Bronchial epithelial cell (primary cell): ENCODE measurements around the gene KLK12. TPM values are rescaled to one million over a fixed set of nuclear protein-coding genes. Genes with fewer than 3 reads are reported as not detected.

Experiments used
- DNase-seq: peaks from one replicate; pipeline ENCODE4 v3.0.0-alpha.2; 2010; ENCODE audit warnings: low read depth
- FAIRE-seq: peaks from 2 replicates; lab custom pipeline; 2011; peaks lifted over from hg19 to GRCh38; lab: Jason Lieb, UNC
- H3K27me3 ChIP-seq: 2 replicates; pipeline ENCODE4 v1.5.1; 2011; ENCODE audit warnings: low read length; ENCODE audit not compliant: control insufficient read depth, insufficient read depth
- H3K36me3 ChIP-seq: 2 replicates; pipeline ENCODE4 v1.5.1; 2011; ENCODE audit warnings: low read length; ENCODE audit not compliant: control insufficient read depth, insufficient read depth
- H3K4me3 ChIP-seq: 2 replicates; pipeline ENCODE4 v1.5.1; 2011; ENCODE audit warnings: mild to moderate bottlenecking, low read depth, low read length, control low read depth
- total RNA-seq: library from RNA; depleted of rRNA; stranded (reverse); fragments of >200 nt; gene quantifications from 2 replicates; pipeline ENCODE4 v1.2.1, GENCODE V29; 2014
- TF ChIP-seq, protein P1 (sequence below): IDR thresholded peaks from 2 replicates; pipeline ENCODE4 v1.5.1; 2011; ENCODE audit warnings: mild to moderate bottlenecking, moderate library complexity, low read length, control low read depth, inconsistent platforms; ENCODE audit not compliant: insufficient read depth, severe bottlenecking

KLK12 gene
- total RNA-seq, 1 donor from 2014 or later: not detected

DNA sequence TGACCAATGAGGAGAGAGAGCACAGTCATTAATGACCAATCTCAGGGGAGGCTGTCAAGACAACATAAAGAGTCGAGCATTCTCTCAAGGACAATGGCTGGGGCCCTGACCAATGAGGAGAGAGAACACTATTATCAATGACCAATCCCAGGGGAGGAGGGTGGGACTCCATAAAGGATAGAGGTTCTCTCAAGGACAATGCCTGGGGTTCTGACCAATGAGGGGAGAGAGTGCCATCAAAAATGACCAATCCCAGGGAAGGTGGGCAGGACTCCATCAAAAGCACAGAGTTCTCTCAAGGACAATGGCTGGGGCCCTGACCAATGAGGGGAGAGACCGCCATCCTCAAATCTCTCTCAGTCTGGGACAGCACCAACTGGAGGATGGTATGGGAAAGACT, 5.1 kb downstream of the KLK12 start:
- DNase-seq: no peak
- Histone ChIP-seq H3K36me3 (no peaks in the 10 kb centered on the region), H3K27me3 (peaks cover 4% of the 10 kb centered on the region), H3K4me3 (no peak overlapping the region)
- TF ChIP-seq, protein P1, sequence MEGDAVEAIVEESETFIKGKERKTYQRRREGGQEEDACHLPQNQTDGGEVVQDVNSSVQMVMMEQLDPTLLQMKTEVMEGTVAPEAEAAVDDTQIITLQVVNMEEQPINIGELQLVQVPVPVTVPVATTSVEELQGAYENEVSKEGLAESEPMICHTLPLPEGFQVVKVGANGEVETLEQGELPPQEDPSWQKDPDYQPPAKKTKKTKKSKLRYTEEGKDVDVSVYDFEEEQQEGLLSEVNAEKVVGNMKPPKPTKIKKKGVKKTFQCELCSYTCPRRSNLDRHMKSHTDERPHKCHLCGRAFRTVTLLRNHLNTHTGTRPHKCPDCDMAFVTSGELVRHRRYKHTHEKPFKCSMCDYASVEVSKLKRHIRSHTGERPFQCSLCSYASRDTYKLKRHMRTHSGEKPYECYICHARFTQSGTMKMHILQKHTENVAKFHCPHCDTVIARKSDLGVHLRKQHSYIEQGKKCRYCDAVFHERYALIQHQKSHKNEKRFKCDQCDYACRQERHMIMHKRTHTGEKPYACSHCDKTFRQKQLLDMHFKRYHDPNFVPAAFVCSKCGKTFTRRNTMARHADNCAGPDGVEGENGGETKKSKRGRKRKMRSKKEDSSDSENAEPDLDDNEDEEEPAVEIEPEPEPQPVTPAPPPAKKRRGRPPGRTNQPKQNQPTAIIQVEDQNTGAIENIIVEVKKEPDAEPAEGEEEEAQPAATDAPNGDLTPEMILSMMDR: no peak
- FAIRE-seq: no peak

DNA sequence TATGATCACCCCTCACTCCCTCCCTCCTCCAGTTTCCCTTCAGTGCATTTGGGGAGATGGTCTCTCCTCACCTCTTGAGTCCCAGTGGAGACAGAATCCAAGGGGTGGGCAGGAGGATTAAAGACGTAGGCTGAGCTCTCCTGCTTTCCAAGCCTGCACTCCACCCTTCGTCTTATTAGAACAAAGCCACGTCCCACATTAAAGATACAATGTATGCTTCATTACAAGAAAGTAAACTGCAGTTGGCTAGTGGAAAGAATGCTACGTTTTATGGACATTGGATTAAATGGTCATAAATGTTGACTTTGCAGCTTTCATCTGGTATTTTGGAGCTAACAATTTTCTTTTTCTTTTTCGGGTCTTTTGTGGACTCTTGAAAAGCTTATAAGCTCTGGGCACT, 6.9 kb downstream of the KLK12 start:
- TF ChIP-seq, protein P1: no peak

DNA sequence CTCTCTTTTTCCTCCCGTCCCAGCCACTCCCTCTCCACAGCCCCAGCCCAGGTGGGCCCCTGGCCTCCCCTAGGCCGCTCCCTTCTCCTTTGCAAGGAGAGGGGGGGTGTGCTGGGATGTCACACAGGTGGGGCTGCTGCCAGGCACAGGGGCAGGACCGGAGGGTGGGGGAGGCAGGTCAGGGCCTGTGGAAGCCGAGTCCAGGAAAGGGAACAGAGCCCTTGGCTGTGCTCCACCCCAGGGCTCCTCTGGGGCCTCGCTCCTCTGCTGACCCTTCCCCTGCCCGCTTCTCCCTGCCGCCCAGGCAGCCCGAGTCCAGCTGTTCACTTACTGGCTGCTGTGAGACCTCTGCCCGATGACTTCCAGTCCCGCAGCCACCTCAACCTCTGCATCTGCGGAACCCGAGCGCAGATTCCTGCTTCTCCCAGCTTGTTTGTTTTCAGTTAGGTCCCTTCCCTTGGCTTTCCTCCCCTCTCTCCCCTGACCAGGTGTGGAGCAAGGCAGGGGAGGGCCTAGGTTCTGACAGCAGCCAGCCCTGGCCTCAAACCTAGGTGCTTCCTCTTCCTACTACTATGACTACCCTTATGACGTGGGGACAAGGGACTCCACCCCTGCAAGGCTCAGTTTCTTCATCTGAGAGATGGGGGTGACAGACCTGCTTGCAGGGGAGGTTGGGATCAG, 7.5 kb downstream of the KLK12 start:
- TF ChIP-seq, protein P1: no peak
- FAIRE-seq: no peak
- Histone ChIP-seq H3K27me3 (peaks cover 2% of the 10 kb centered on the region), H3K4me3 (peak overlapping the region; percentile 25), H3K36me3 (no peaks in the 10 kb centered on the region)
- DNase-seq: no peak

More for the DNA sequence above, 6.9 kb downstream of the KLK12 start:
- no peaks in the 10 kb centered on the region for H3K36me3 ChIP-seq
- no peak for DNase-seq
- peaks cover 2% of the 10 kb centered on the region for H3K27me3 ChIP-seq
- FAIRE-seq: peak; percentile 40
- H3K4me3 ChIP-seq: no peak overlapping the region

DNA sequence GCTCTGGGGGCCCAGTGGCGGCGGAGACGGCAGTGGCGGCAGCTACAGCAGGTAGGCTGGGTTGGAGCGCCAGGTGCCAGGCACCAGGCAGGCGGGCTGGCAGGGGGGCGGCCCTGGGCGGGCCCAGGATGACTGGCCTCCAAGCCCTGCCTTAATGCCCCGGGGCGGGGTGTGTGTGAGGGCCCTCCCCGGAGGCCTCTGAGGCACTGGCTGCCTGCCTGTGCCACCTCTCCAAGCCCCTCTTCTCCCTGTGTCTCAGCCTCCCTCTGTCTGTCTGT, 8.3 kb downstream of the KLK12 start, which contains the start of gene KLK11:
KLK11 (minus strand) TSS at position 63 of the 278 bp plus-strand sequence. CDS start 985 bp downstream, outside the sequence.
- no peaks in the 10 kb centered on the region for H3K36me3 ChIP-seq
- no peak for DNase-seq
- no peak for FAIRE-seq
- TF ChIP-seq, protein P1: no peak
- peaks cover 2% of the 10 kb centered on the region for H3K27me3 ChIP-seq
- H3K4me3 ChIP-seq: peak within 1 kb of the TSS; percentile 27

DNA sequence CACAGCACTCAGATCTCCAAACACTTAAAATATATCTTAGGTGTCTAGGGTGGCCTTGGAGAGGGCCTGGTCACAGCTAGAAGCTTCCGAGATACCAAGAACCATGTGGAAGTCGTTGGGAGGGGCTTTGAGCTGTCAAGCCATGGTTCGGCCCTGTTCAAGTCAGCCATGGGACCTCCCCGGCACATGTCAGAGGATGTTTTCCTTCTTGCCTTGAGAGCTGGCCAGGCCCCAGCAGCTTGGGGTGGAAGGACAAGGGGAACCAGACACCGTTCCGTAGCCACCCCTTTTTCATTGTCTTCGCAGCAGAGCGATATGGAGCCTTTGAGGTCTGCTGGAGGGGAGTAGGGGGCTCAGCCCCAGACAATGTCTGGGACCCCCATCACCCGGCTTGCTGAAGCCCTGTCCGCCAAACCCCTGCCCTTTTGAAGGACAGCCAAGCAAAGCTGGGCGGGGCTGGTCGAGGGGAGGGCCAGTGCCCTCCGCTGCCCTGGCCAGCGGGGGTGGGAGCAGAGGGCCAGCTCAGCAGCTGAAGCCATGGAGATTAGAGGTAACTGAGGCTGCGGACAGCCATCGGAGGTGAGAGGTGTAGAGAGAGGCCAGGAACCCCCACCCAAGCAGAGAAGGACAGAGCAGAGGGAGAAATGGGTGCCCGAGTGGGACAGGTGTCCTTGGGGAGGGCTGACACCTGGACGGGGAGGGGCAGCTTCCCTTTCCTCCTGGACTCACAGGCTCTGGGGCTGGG, 8.8 kb downstream of the KLK12 start:
- peaks cover 2% of the 10 kb centered on the region for H3K27me3 ChIP-seq
- no peaks in the 10 kb centered on the region for H3K36me3 ChIP-seq
- TF ChIP-seq, protein P1: no peak
- DNase-seq: no peak
- H3K4me3 ChIP-seq: peak overlapping the region; percentile 27
- no peak for FAIRE-seq

DNA sequence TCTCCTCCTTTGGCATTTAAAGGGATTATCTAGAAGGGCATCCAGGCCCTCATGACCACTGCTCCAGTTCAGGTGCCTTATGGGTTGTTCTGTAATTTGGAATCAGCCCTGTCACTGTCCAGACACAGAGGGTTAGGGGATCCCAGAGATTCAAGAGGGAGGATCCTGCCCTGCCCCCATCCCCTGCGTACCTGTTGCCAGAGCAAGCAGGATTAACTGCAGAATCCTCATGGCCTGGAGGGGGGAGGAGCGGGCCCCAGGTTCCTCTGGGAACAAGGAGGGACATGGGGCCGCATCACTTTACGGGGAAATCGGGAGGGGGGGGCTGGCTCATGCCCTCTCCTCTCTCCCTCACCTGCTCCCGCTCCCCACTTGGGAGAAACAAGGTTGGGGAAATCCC, 9.4 kb downstream of the KLK12 start:
- H3K27me3 ChIP-seq: peaks cover 2% of the 10 kb centered on the region
- no peaks in the 10 kb centered on the region for H3K36me3 ChIP-seq
- no peak for FAIRE-seq
- H3K4me3 ChIP-seq: no peak overlapping the region
- TF ChIP-seq, protein P1: no peak
- no peak for DNase-seq
